Endodermal cell (in vitro differentiated cells): ENCODE measurements around the gene COL23A1. TPM values are rescaled to one million over a fixed set of nuclear protein-coding genes. Genes with fewer than 3 reads are reported as not detected.

Experiments used
- DNase-seq: peaks from one replicate; pipeline ENCODE4 v3.0.0-alpha.2; 2017
- H3K27ac ChIP-seq: 2 replicates; pipeline ENCODE4 v1.5.1; 2013; ENCODE audit warnings: mild to moderate bottlenecking, low read depth, low read length, moderate library complexity
- H3K27me3 ChIP-seq: 2 replicates; pipeline ENCODE4 v1.6.1; 2013; ENCODE audit warnings: mild to moderate bottlenecking, low read length, moderate library complexity; ENCODE audit not compliant: insufficient read depth, control insufficient read depth, poor library complexity, severe bottlenecking
- H3K36me3 ChIP-seq: 2 replicates; pipeline ENCODE4 v1.7.0; 2013; ENCODE audit warnings: mild to moderate bottlenecking, low read length, moderate library complexity; ENCODE audit not compliant: control insufficient read depth, insufficient read depth
- H3K4me1 ChIP-seq: one replicate; pipeline ENCODE4 v1.7.0; 2013; ENCODE audit warnings: low read length; ENCODE audit not compliant: control insufficient read depth, insufficient read depth
- H3K4me3 ChIP-seq: 2 replicates; pipeline ENCODE4 v1.5.1; 2013; ENCODE audit warnings: mild to moderate bottlenecking, low read length, moderate library complexity
- H3K9ac ChIP-seq: 2 replicates; pipeline ENCODE4 v1.6.1; 2013; ENCODE audit warnings: mild to moderate bottlenecking, low read length, moderate library complexity; ENCODE audit not compliant: poor library complexity, severe bottlenecking; ENCODE audit errors: extremely low read depth
- H3K9me3 ChIP-seq: 2 replicates; pipeline ENCODE4 v1.6.1; 2013; ENCODE audit warnings: mild to moderate bottlenecking, low read length, moderate library complexity; ENCODE audit not compliant: control insufficient read depth
- H3K27ac Mint-ChIP-seq: 2 replicates; pipeline ENCODE4 v1.8.0; 2020; ENCODE audit warnings: mixed read lengths
- H3K27me3 Mint-ChIP-seq: 2 replicates; pipeline ENCODE4 v1.8.0; 2021; ENCODE audit warnings: mild to moderate bottlenecking, mixed read lengths; ENCODE audit not compliant: insufficient read depth
- H3K36me3 Mint-ChIP-seq: 2 replicates; pipeline ENCODE4 v1.8.0; 2020; ENCODE audit warnings: low read depth, mixed read lengths
- H3K4me1 Mint-ChIP-seq: 2 replicates; pipeline ENCODE4 v1.8.0; 2020; ENCODE audit warnings: mixed read lengths
- H3K4me3 Mint-ChIP-seq: 2 replicates; pipeline ENCODE4 v1.8.0; 2020; ENCODE audit warnings: mild to moderate bottlenecking, moderate library complexity, mixed read lengths
- H3K9me3 Mint-ChIP-seq: 2 replicates; pipeline ENCODE4 v1.8.0; 2020; ENCODE audit warnings: mild to moderate bottlenecking, mixed read lengths
- WGBS, 2 experiments: methylation state at CpG; one replicate each; pipeline versions ENCODE4 v1.1.5 to v1.1.7; 2013; ENCODE audit warnings: missing lambda C conversion rate in 2 of 2, mixed read lengths in 1 of 2; ENCODE audit not compliant: insufficient coverage in 1 of 2, insufficient read length in 1 of 2; 5-methylcytosine and 5-hydroxymethylcytosine counted together
- total RNA-seq, 2 donors: library from RNA; stranded (reverse); fragmentation: NEBNext Ultra II Directional in 1 of 2; extraction: Animal tissue kit (Norgen Biotek cat#: 25700) in 1 of 2; gene quantifications; 2 replicates in 1 of 2; 3 replicates in 1 of 2; pipeline ENCODE4 v1.2.1, GENCODE V29; 2021
- TF ChIP-seq, protein P1 (sequence below): fragments of 200-600 bp; sonication (generic); conservative IDR thresholded peaks from 2 replicates; pipeline ENCODE4 v1.5.0; 2021; ENCODE audit warnings: antibody characterized with exemption, mild to moderate bottlenecking

Gene COL23A1
- total RNA-seq, 2 donors from 2014 or later: 50.2 to 71.3 TPM

GRCh38 chr5:178284093-178284675 is 306.0 kb downstream of the COL23A1 start:
- H3K4me1 Mint-ChIP-seq: peaks cover 9% of the 10 kb centered on the region

GRCh38 chr5:178283520-178283919 is 306.7 kb downstream of the COL23A1 start:
- H3K4me3 ChIP-seq: no peak overlapping the region
- WGBS, 2 experiments: 99 to 100% methylated on average over 2 to 3 of the region's 3 CpGs
- no peaks in the 10 kb centered on the region for H3K4me1 ChIP-seq
- H3K9ac ChIP-seq: no peak overlapping the region
- Mint-ChIP-seq H3K9me3 (no peaks in the 10 kb centered on the region), H3K27ac (no peak overlapping the region), H3K4me1 (peaks cover 9% of the 10 kb centered on the region), H3K27me3 (no peaks in the 10 kb centered on the region), H3K36me3 (peaks cover 6% of the 10 kb centered on the region), H3K4me3 (no peak overlapping the region)
- no peak overlapping the region for H3K27ac ChIP-seq
- TF ChIP-seq, protein P1, sequence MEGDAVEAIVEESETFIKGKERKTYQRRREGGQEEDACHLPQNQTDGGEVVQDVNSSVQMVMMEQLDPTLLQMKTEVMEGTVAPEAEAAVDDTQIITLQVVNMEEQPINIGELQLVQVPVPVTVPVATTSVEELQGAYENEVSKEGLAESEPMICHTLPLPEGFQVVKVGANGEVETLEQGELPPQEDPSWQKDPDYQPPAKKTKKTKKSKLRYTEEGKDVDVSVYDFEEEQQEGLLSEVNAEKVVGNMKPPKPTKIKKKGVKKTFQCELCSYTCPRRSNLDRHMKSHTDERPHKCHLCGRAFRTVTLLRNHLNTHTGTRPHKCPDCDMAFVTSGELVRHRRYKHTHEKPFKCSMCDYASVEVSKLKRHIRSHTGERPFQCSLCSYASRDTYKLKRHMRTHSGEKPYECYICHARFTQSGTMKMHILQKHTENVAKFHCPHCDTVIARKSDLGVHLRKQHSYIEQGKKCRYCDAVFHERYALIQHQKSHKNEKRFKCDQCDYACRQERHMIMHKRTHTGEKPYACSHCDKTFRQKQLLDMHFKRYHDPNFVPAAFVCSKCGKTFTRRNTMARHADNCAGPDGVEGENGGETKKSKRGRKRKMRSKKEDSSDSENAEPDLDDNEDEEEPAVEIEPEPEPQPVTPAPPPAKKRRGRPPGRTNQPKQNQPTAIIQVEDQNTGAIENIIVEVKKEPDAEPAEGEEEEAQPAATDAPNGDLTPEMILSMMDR: no peak
- H3K36me3 ChIP-seq: no peaks in the 10 kb centered on the region
- no peaks in the 10 kb centered on the region for H3K27me3 ChIP-seq
- peaks cover 9% of the 10 kb centered on the region for H3K9me3 ChIP-seq
- DNase-seq: no peak

More at GRCh38 chr5:178284093-178284675, 306.0 kb downstream of the COL23A1 start:
- Mint-ChIP-seq H3K27ac (no peak overlapping the region), H3K27me3 (no peaks in the 10 kb centered on the region), H3K4me3 (no peak overlapping the region), H3K36me3 (peaks cover 6% of the 10 kb centered on the region), H3K9me3 (no peaks in the 10 kb centered on the region)
- WGBS, 2 experiments: 50% methylated on average over 3 of the region's 3 CpGs; no CpG with 5 or more reads in 1 of the 2 experiments
- Histone ChIP-seq H3K4me3 (no peak overlapping the region), H3K36me3 (no peaks in the 10 kb centered on the region), H3K9ac (no peak overlapping the region), H3K4me1 (no peaks in the 10 kb centered on the region), H3K27me3 (no peaks in the 10 kb centered on the region), H3K27ac (no peak overlapping the region), H3K9me3 (peaks cover 9% of the 10 kb centered on the region)
- DNase-seq: peak; percentile 54
- TF ChIP-seq, protein P1: peak; percentile 88

DNA sequence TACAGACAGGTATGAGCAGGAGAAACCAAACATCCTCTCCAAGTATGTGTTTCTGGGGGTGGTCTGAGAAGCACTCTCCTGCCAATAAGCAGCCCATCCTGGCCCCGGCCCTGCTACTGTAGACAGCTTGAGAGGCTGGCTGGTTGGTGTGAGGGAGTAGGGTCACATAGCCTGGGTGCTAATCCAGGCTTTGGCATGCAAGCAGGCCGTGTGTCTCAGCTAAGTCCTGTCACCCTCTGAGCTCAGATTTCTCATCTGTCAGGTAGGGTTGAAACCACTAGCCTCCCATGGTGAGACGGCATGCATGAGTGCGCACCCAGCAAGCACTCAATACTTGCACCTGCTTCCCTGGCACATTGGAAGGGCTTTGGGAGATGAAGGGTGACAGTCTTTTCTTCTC is 307.8 kb downstream of the COL23A1 start:
- peaks cover 1% of the 10 kb centered on the region for H3K36me3 Mint-ChIP-seq
- H3K4me3 Mint-ChIP-seq: no peak overlapping the region
- peaks cover 9% of the 10 kb centered on the region for H3K4me1 Mint-ChIP-seq
- H3K9me3 Mint-ChIP-seq: no peaks in the 10 kb centered on the region
- H3K27ac Mint-ChIP-seq: no peak overlapping the region
- Histone ChIP-seq H3K4me1 (no peaks in the 10 kb centered on the region), H3K9me3 (peaks cover 9% of the 10 kb centered on the region), H3K9ac (no peak overlapping the region), H3K27me3 (no peaks in the 10 kb centered on the region), H3K4me3 (no peak overlapping the region), H3K36me3 (no peaks in the 10 kb centered on the region), H3K27ac (no peak overlapping the region)
- TF ChIP-seq, protein P1: no peak
- 89 to 94% methylated on average over 4 of the region's 4 CpGs for WGBS, 2 experiments
- no peak for DNase-seq
- H3K27me3 Mint-ChIP-seq: peaks cover 3% of the 10 kb centered on the region
